GM23338 (cell line): ENCODE results near the gene CRABP1.

Source experiments
- CREB1 ChIP-seq: fragments of 250-450 bp; sonication (Bioruptor Pico); IDR thresholded peaks from 2 replicates; pipeline ENCODE4 v1.5.0; 2020; ENCODE audit warnings: low read depth, mild to moderate bottlenecking, moderate library complexity
- CTCF ChIP-seq, 2 experiments: fragments of 200-600 bp in 1 of 2; sonication (generic) in 1 of 2; conservative IDR thresholded peaks; 2 replicates each; pipeline versions ENCODE4 v1.5.1 to v1.6.1; 2016 to 2017; ENCODE audit warnings: antibody characterized with exemption in 2 of 2, low read depth in 2 of 2, mild to moderate bottlenecking in 2 of 2, moderate library complexity in 1 of 2
- POLR2AphosphoS5 ChIP-seq: IDR thresholded peaks from 2 replicates; pipeline ENCODE4 v1.6.1; 2016; ENCODE audit warnings: antibody characterized with exemption, low read depth
- TF ChIP-seq, protein P1 (sequence below): fragments of 250-450 bp; sonication (Bioruptor Pico); IDR thresholded peaks from 2 replicates; pipeline ENCODE4 v1.5.0; 2020; ENCODE audit warnings: mild to moderate bottlenecking, moderate library complexity

DNA sequence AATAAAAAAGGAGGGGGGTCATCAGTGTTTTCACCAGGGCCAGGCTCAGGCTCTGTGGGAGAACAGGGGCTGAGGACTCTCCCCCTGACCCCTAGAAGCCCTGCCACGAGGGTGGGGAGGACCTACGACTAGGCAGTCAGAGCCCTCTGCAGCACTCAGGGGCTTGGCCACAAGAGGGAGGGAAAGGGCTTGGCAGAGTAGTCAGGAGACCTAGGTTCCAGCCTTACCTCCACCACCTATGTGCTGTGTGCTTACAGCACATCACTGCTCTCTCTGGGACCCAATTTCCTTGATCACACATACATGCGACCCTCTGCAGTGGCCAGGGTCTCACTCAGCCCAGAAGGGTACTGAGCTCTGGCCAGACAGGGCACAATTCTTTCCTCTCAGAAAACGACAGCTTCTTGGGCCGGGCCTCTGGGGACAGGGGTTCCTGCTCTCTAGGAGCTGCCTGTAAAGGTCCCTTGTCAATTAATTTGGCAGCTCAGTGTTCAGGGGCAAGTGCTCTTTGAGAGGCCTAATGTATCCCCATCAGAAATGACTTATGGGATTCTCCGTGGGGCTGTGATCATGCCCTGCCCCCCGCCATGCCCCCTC, 24.4 kb upstream of the CRABP1 start:
- TF ChIP-seq CTCF (conservative IDR thresholded peaks at IDR 0.05; ENCODE audit: low read depth in 2 of 2) (peak; percentile 55 to 94), POLR2AphosphoS5 (no peak), CREB1 (CRISPR knock-in tag) (no peak)
- TF ChIP-seq, protein P1, sequence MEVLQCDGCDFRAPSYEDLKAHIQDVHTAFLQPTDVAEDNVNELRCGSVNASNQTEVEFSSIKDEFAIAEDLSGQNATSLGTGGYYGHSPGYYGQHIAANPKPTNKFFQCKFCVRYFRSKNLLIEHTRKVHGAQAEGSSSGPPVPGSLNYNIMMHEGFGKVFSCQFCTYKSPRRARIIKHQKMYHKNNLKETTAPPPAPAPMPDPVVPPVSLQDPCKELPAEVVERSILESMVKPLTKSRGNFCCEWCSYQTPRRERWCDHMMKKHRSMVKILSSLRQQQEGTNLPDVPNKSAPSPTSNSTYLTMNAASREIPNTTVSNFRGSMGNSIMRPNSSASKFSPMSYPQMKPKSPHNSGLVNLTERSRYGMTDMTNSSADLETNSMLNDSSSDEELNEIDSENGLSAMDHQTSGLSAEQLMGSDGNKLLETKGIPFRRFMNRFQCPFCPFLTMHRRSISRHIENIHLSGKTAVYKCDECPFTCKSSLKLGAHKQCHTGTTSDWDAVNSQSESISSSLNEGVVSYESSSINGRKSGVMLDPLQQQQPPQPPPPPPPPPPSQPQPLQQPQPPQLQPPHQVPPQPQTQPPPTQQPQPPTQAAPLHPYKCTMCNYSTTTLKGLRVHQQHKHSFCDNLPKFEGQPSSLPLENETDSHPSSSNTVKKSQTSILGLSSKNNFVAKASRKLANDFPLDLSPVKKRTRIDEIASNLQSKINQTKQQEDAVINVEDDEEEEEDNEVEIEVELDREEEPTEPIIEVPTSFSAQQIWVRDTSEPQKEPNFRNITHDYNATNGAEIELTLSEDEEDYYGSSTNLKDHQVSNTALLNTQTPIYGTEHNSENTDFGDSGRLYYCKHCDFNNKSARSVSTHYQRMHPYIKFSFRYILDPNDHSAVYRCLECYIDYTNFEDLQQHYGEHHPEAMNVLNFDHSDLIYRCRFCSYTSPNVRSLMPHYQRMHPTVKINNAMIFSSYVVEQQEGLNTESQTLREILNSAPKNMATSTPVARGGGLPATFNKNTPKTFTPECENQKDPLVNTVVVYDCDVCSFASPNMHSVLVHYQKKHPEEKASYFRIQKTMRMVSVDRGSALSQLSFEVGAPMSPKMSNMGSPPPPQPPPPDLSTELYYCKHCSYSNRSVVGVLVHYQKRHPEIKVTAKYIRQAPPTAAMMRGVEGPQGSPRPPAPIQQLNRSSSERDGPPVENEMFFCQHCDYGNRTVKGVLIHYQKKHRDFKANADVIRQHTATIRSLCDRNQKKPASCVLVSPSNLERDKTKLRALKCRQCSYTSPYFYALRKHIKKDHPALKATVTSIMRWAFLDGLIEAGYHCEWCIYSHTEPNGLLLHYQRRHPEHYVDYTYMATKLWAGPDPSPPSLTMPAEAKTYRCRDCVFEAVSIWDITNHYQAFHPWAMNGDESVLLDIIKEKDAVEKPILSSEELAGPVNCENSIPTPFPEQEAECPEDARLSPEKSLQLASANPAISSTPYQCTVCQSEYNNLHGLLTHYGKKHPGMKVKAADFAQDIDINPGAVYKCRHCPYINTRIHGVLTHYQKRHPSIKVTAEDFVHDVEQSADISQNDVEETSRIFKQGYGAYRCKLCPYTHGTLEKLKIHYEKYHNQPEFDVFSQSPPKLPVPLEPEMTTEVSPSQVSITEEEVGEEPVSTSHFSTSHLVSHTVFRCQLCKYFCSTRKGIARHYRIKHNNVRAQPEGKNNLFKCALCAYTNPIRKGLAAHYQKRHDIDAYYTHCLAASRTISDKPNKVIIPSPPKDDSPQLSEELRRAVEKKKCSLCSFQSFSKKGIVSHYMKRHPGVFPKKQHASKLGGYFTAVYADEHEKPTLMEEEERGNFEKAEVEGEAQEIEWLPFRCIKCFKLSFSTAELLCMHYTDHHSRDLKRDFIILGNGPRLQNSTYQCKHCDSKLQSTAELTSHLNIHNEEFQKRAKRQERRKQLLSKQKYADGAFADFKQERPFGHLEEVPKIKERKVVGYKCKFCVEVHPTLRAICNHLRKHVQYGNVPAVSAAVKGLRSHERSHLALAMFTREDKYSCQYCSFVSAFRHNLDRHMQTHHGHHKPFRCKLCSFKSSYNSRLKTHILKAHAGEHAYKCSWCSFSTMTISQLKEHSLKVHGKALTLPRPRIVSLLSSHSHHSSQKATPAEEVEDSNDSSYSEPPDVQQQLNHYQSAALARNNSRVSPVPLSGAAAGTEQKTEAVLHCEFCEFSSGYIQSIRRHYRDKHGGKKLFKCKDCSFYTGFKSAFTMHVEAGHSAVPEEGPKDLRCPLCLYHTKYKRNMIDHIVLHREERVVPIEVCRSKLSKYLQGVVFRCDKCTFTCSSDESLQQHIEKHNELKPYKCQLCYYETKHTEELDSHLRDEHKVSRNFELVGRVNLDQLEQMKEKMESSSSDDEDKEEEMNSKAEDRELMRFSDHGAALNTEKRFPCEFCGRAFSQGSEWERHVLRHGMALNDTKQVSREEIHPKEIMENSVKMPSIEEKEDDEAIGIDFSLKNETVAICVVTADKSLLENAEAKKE (CRISPR knock-in tag), result no peak
